ENCODE measurements around the gene PGR. TPM values are rescaled to one million over a fixed set of nuclear protein-coding genes. Genes with fewer than 3 reads are reported as not detected.

Gene PGR
- total RNA-seq, 2 donors from 2014 or later = not detected

DNA sequence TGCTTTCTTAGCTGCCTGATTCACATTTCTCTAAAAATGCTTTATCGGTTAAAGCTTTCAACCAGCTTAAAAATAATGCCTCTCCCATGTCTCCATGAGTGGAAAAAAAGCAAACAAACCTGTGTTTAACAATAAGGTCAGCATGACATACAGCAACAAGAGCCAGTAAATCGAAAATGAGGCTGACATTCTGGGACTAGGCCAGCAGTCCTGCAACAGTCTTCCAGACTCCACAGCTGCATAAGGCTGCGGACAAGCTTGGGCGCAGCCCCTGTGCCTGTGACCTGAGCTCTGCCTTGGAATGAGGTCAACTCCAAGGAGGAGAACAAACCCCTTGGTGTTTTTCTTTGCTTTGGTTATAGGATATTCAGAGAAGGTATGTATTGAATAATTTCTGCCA is 95.5 kb downstream of the PGR start:
- 85% methylated on average over 2 to 4 of the region's 4 CpGs for WGBS, 2 experiments (ENCODE audit: insufficient coverage in 1 of 2, insufficient read length in 1 of 2)
- Histone ChIP-seq H3K27ac (ENCODE audit: low read depth, low read length) (no peak overlapping the region), H3K9me3 (ENCODE audit: control insufficient read depth, low read length) (no peaks in the 10 kb centered on the region), H3K4me3 (ENCODE audit: low read length) (no peak overlapping the region), H3K4me1 (ENCODE audit: control insufficient read depth, insufficient read depth, low read length) (no peaks in the 10 kb centered on the region), H3K27me3 (ENCODE audit: control insufficient read depth, insufficient read depth, low read length, poor library complexity, severe bottlenecking) (no peaks in the 10 kb centered on the region), H3K36me3 (ENCODE audit: control insufficient read depth, insufficient read depth, low read length) (no peaks in the 10 kb centered on the region), H3K9ac (ENCODE audit: extremely low read depth, low read length, poor library complexity, severe bottlenecking) (no peak overlapping the region)
- no peak for DNase-seq
- Mint-ChIP-seq H3K4me1 (no peaks in the 10 kb centered on the region), H3K9me3 (no peaks in the 10 kb centered on the region), H3K27ac (no peak overlapping the region), H3K36me3 (ENCODE audit: low read depth) (no peaks in the 10 kb centered on the region), H3K4me3 (no peak overlapping the region), H3K27me3 (ENCODE audit: insufficient read depth) (no peaks in the 10 kb centered on the region)
- TF ChIP-seq, protein P1, sequence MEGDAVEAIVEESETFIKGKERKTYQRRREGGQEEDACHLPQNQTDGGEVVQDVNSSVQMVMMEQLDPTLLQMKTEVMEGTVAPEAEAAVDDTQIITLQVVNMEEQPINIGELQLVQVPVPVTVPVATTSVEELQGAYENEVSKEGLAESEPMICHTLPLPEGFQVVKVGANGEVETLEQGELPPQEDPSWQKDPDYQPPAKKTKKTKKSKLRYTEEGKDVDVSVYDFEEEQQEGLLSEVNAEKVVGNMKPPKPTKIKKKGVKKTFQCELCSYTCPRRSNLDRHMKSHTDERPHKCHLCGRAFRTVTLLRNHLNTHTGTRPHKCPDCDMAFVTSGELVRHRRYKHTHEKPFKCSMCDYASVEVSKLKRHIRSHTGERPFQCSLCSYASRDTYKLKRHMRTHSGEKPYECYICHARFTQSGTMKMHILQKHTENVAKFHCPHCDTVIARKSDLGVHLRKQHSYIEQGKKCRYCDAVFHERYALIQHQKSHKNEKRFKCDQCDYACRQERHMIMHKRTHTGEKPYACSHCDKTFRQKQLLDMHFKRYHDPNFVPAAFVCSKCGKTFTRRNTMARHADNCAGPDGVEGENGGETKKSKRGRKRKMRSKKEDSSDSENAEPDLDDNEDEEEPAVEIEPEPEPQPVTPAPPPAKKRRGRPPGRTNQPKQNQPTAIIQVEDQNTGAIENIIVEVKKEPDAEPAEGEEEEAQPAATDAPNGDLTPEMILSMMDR (conservative IDR thresholded peaks at IDR 0.05) = no peak

DNA sequence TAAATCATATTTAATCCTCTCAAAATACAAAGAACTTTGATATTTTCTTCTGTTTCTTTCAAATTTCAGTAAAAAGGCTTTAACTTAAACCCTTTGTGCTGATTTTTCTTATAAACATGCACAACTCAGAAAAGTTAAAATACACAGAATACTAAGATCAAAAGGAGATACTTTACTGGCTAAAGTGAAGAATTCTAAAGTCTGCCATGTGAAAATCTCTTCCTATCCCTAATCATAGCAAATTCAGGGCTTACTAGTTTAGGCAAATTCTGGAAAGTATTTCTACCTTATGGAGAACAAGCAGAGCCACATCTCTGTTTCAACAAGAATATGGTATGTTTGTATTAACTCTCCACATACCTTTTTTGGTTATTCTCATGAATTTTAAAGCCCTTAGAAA is 96.6 kb downstream of the PGR start:
- H3K4me1 Mint-ChIP-seq = no peaks in the 10 kb centered on the region

DNA sequence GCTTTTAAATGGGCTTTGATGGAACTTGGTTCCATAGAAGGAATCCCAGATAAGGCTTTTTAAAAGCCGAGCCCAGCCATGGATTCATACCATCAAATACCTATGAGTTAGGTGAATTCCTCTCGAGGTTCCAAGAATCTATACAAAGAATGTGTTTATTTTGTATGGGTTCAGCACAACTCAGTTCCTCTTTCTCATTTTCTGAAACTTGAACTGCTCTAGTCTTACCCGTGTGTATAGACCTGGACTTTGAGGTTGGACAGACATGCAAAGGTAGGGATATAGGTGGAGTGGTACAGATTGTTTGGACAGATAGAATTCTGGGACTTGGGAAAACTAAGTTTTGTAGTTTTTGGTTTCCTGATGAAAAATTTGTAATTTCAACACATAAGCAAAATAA is 97.9 kb downstream of the PGR start:
- Mint-ChIP-seq H3K27ac (no peak overlapping the region), H3K27me3 (ENCODE audit: insufficient read depth) (no peaks in the 10 kb centered on the region), H3K4me1 (no peaks in the 10 kb centered on the region), H3K9me3 (no peaks in the 10 kb centered on the region), H3K36me3 (ENCODE audit: low read depth) (no peaks in the 10 kb centered on the region), H3K4me3 (no peak overlapping the region)
- Histone ChIP-seq H3K9me3 (ENCODE audit: control insufficient read depth, low read length) (no peaks in the 10 kb centered on the region), H3K36me3 (ENCODE audit: control insufficient read depth, insufficient read depth, low read length) (no peaks in the 10 kb centered on the region), H3K4me3 (ENCODE audit: low read length) (no peak overlapping the region), H3K4me1 (ENCODE audit: control insufficient read depth, insufficient read depth, low read length) (no peaks in the 10 kb centered on the region), H3K27me3 (ENCODE audit: control insufficient read depth, insufficient read depth, low read length, poor library complexity, severe bottlenecking) (no peaks in the 10 kb centered on the region), H3K9ac (ENCODE audit: extremely low read depth, low read length, poor library complexity, severe bottlenecking) (no peak overlapping the region), H3K27ac (ENCODE audit: low read depth, low read length) (no peak overlapping the region)
- TF ChIP-seq, protein P1 (conservative IDR thresholded peaks at IDR 0.05) = no peak
- no peak for DNase-seq
- 86% methylated on average over 3 of the region's 3 CpGs; no CpG with 5 or more reads in 1 of the 2 experiments for WGBS, 2 experiments (ENCODE audit: insufficient coverage in 1 of 2, insufficient read length in 1 of 2)

More for the DNA sequence above, 96.6 kb downstream of the PGR start:
- H3K27ac Mint-ChIP-seq = no peak overlapping the region
- TF ChIP-seq, protein P1 (conservative IDR thresholded peaks at IDR 0.05) = no peak
- Histone ChIP-seq H3K27me3 (ENCODE audit: control insufficient read depth, insufficient read depth, low read length, poor library complexity, severe bottlenecking) (no peaks in the 10 kb centered on the region), H3K36me3 (ENCODE audit: control insufficient read depth, insufficient read depth, low read length) (no peaks in the 10 kb centered on the region), H3K9ac (ENCODE audit: extremely low read depth, low read length, poor library complexity, severe bottlenecking) (no peak overlapping the region), H3K4me1 (ENCODE audit: control insufficient read depth, insufficient read depth, low read length) (no peaks in the 10 kb centered on the region), H3K4me3 (ENCODE audit: low read length) (no peak overlapping the region), H3K9me3 (ENCODE audit: control insufficient read depth, low read length) (no peaks in the 10 kb centered on the region), H3K27ac (ENCODE audit: low read depth, low read length) (no peak overlapping the region)
- H3K4me3 Mint-ChIP-seq = no peak overlapping the region
- no peaks in the 10 kb centered on the region for H3K36me3 Mint-ChIP-seq (ENCODE audit: low read depth)
- H3K27me3 Mint-ChIP-seq (ENCODE audit: insufficient read depth) = no peaks in the 10 kb centered on the region
- no peaks in the 10 kb centered on the region for H3K9me3 Mint-ChIP-seq
- no peak for DNase-seq
